Stimulated activated naive CD8-positive, alpha-beta T cell treated with anti-CD3 and anti-CD28 coated beads, Interleukin-15, Interleukin-2, amounts not matched to agents 100 ng/mL and 50 ng/mL, for 24 hours (primary cell): ENCODE measurements around the gene TUBB8B.
"Not testable (repeated sequence)": the region's sequence is repeated elsewhere in the genome, so short reads cannot be mapped to it uniquely, and the experiment has no call there.

ENCODE experiments used
- H3K27ac Mint-ChIP-seq: one replicate; pipeline ENCODE4 v1.8.0; 2021; ENCODE audit warnings: mild to moderate bottlenecking, mixed read lengths
- H3K27me3 Mint-ChIP-seq: one replicate; pipeline ENCODE4 v1.8.0; 2021; ENCODE audit warnings: mixed read lengths
- H3K36me3 Mint-ChIP-seq: one replicate; pipeline ENCODE4 v1.8.0; 2021; ENCODE audit warnings: low read depth, mixed read lengths
- H3K4me1 Mint-ChIP-seq: one replicate; pipeline ENCODE4 v1.8.0; 2021; ENCODE audit warnings: low read depth, mixed read lengths
- H3K4me3 Mint-ChIP-seq: one replicate; pipeline ENCODE4 v1.8.0; 2021; ENCODE audit warnings: mild to moderate bottlenecking, mixed read lengths
- H3K9me3 Mint-ChIP-seq: one replicate; pipeline ENCODE4 v1.8.0; 2021; ENCODE audit warnings: mixed read lengths

The TUBB8B gene

GRCh38 chr18:73181-73777, 23.9 kb upstream of the TUBB8B start:
- peaks cover 11% of the 10 kb centered on the region for H3K27me3 Mint-ChIP-seq
- not testable (repeated sequence) for H3K27ac Mint-ChIP-seq, H3K36me3 Mint-ChIP-seq, H3K4me1 Mint-ChIP-seq, H3K4me3 Mint-ChIP-seq, H3K9me3 Mint-ChIP-seq

DNA sequence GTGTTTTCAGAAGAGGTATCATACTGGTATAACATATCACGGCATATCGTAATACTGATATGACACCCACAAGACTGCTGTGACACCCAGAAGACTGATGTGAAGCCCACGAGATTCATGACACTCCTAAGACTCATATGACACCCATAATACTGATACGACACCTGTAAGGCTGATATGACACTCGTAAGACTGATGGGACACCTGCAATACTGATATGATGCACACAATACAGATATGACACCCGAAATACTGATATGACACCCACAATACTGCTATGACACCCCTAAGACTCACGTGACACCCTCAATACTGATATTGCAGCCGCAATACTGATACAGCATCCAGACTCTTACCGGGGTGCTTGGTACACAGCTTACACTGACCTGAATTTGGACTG, 18.3 kb upstream of the TUBB8B start:
- not testable (repeated sequence) for H3K4me3 Mint-ChIP-seq, H3K4me1 Mint-ChIP-seq, H3K9me3 Mint-ChIP-seq, H3K27ac Mint-ChIP-seq, H3K36me3 Mint-ChIP-seq
- peaks cover 36% of the 10 kb centered on the region for H3K27me3 Mint-ChIP-seq

GRCh38 chr18:64279-64678, 14.9 kb upstream of the TUBB8B start:
- not testable (repeated sequence) for H3K9me3 Mint-ChIP-seq, H3K4me1 Mint-ChIP-seq, H3K4me3 Mint-ChIP-seq, H3K36me3 Mint-ChIP-seq, H3K27ac Mint-ChIP-seq
- peaks cover 47% of the 10 kb centered on the region for H3K27me3 Mint-ChIP-seq

DNA sequence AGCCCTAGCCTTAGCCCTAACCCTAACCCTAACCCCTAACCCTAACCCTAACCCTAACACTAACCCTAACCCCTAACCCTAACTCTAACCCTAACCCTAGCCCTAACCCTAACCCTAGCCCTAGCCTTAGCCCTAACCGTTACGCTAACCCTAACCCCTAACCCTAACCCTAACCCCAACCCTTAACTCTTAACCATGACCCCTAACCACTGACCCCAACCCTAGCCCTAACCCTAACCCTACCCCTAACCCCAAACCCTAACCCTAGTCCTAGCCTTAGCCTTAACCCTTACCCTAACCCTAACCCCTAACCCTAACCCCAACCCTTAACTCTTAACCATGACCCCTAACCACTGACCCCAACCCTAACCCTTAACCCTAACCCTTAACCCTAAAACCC, 14.2 kb upstream of the TUBB8B start:
- peaks cover 43% of the 10 kb centered on the region for H3K27me3 Mint-ChIP-seq
- H3K4me3 Mint-ChIP-seq, H3K9me3 Mint-ChIP-seq, H3K4me1 Mint-ChIP-seq, H3K36me3 Mint-ChIP-seq, H3K27ac Mint-ChIP-seq: not testable (repeated sequence)

- not testable (repeated sequence) for H3K4me3 Mint-ChIP-seq, H3K4me1 Mint-ChIP-seq, H3K9me3 Mint-ChIP-seq, H3K27ac Mint-ChIP-seq, H3K36me3 Mint-ChIP-seq, H3K27me3 Mint-ChIP-seq
These were observed 5.0 kb upstream of the TUBB8B start for GRCh38 chr18:54388-54787.

DNA sequence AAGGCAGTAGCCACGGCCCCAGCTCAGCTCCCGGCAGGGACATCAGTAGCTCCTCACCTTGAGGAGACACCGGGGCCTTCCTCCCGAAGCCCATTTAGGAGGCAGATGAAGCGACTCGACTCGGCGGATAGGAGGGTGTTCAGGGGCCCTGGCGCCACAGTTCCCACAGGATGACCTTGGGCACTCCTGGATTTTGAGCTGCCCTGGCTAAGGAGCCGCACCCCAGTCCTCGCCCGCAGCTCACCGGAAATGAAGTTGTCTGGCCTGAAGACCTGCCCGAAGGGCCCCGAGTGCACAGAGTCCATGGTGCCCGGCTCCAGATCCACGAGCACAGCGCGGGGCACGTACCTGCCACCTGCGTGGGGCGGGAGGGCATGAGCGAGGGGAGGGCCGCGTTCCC, 719 bp downstream of the TUBB8B start:
- not testable (repeated sequence) for H3K27me3 Mint-ChIP-seq, H3K9me3 Mint-ChIP-seq, H3K27ac Mint-ChIP-seq, H3K4me1 Mint-ChIP-seq, H3K4me3 Mint-ChIP-seq, H3K36me3 Mint-ChIP-seq

DNA sequence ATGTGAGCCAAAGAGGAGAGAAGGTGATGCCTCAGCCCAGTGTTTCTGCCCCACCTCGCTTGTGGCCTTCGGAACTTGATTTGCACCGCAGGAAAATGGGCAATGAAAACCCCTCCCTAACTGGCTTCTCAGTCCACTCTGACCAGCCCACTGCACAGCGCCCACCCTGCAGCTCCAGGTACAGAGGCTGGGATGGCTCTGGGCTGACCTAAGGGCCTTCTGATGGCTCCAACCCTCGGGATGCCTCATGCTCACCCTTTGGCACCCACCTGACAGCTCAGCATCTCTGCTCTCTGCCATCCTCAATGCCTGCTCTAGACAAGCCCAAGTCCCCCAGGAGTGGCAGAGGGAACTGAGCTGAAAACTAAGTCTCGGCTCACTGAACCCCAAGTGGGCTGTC, 36.2 kb downstream of the TUBB8B start:
- H3K9me3 Mint-ChIP-seq, H3K27me3 Mint-ChIP-seq, H3K27ac Mint-ChIP-seq, H3K36me3 Mint-ChIP-seq, H3K4me3 Mint-ChIP-seq, H3K4me1 Mint-ChIP-seq: not testable (repeated sequence)

DNA sequence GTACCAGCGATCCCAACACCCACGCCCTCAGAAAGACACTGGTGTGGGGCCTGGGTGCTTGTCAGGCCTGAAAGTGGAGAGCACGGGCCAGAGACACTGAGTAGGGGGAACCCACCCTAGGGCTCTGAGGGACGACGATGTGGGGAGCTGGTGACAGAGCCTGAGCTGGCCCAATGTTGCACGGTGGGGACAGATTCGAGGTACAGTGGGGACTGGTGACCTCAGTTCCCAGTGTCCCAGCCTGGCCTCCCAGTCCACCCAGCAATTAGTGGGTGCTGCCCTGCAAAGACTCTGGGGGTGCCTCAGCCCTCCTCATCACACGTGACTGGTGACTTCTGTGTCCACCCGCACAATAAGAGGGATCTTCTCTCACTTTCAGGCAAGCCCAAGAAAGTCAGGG, 36.6 kb downstream of the TUBB8B start:
- not testable (repeated sequence) for H3K4me1 Mint-ChIP-seq, H3K4me3 Mint-ChIP-seq, H3K27me3 Mint-ChIP-seq, H3K27ac Mint-ChIP-seq, H3K36me3 Mint-ChIP-seq, H3K9me3 Mint-ChIP-seq

- H3K36me3 Mint-ChIP-seq, H3K4me1 Mint-ChIP-seq, H3K27me3 Mint-ChIP-seq, H3K9me3 Mint-ChIP-seq, H3K27ac Mint-ChIP-seq, H3K4me3 Mint-ChIP-seq: not testable (repeated sequence)
These were observed 37.8 kb downstream of the TUBB8B start for GRCh38 chr18:11383-12274.

- H3K9me3 Mint-ChIP-seq, H3K27me3 Mint-ChIP-seq, H3K4me1 Mint-ChIP-seq, H3K27ac Mint-ChIP-seq, H3K36me3 Mint-ChIP-seq, H3K4me3 Mint-ChIP-seq: not testable (repeated sequence)
These were observed 38.7 kb downstream of the TUBB8B start for GRCh38 chr18:10624-11184.

- H3K9me3 Mint-ChIP-seq: not testable (repeated sequence)
These were observed 39.5 kb downstream of the TUBB8B start for GRCh38 chr18:9937-10336.

More at GRCh38 chr18:9937-10336, 39.5 kb downstream of the TUBB8B start:
- H3K36me3 Mint-ChIP-seq, H3K27me3 Mint-ChIP-seq, H3K4me3 Mint-ChIP-seq, H3K27ac Mint-ChIP-seq, H3K4me1 Mint-ChIP-seq: not testable (repeated sequence)
